Measurements from ENCODE around the gene RIPK1.

DNA sequence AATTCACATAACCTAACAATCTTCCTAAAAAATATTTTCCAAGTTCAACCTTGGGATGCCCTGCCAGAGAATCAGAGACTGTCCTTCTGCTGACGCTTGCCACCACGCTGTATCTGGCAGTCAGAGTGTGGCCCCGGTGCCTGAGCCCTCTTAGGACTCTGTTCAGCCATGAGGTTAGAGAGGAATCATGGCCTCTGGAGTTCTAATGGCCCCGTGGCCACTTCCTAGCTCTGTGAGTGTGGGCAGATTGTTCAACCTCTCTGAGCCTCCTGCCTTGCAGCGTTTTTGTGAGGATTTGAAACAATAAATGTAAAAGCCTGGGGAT is 52.4 kb downstream of the RIPK1 start:
- TF ChIP-seq GATA2 (IDR thresholded peaks at IDR 0.05; ENCODE audit: low read depth, low read length) (no peak), GATA3 (IDR thresholded peaks at IDR 0.05; ENCODE audit: low read depth, low read length) (no peak)
